Ishikawa (cell line): Measurements from ENCODE around the gene MACF1.

ENCODE experiments used
- CEBPB ChIP-seq: IDR thresholded peaks from 2 replicates; pipeline ENCODE4 v1.6.1; 2012
- CREB1 ChIP-seq: IDR thresholded peaks from 2 replicates; pipeline ENCODE4 v1.6.1; 2012; ENCODE audit warnings: low read depth
- EGR1 ChIP-seq: IDR thresholded peaks from 2 replicates; pipeline ENCODE4 v1.6.1; 2012
- EP300 ChIP-seq: IDR thresholded peaks from 2 replicates; pipeline ENCODE4 v1.6.1; 2012; ENCODE audit warnings: borderline replicate concordance
- FOXM1 ChIP-seq: IDR thresholded peaks from 2 replicates; pipeline ENCODE4 v1.6.1; 2012; ENCODE audit warnings: low read depth, borderline replicate concordance
- MAX ChIP-seq: IDR thresholded peaks from 2 replicates; pipeline ENCODE4 v1.6.1; 2012
- NFIC ChIP-seq: IDR thresholded peaks from 2 replicates; pipeline ENCODE4 v1.6.1; 2012
- RAD21 ChIP-seq: IDR thresholded peaks from 2 replicates; pipeline ENCODE4 v1.6.1; 2012; ENCODE audit warnings: low read depth
- REST ChIP-seq: IDR thresholded peaks from 2 replicates; pipeline ENCODE4 v1.6.1; 2012; ENCODE audit warnings: low read depth, mild to moderate bottlenecking
- TAF1 ChIP-seq: IDR thresholded peaks from 2 replicates; pipeline ENCODE4 v1.6.1; 2012; ENCODE audit warnings: low read depth, mild to moderate bottlenecking
- TCF12 ChIP-seq: IDR thresholded peaks from 2 replicates; pipeline ENCODE4 v1.6.1; 2012; ENCODE audit warnings: low read depth
- TEAD4 ChIP-seq: IDR thresholded peaks from 2 replicates; pipeline ENCODE4 v1.6.1; 2012
- USF1 ChIP-seq: IDR thresholded peaks from 2 replicates; pipeline ENCODE4 v1.6.1; 2012
- YY1 ChIP-seq: IDR thresholded peaks from 2 replicates; pipeline ENCODE4 v1.6.1; 2012; ENCODE audit warnings: low read depth
- ZBTB7A ChIP-seq: IDR thresholded peaks from 2 replicates; pipeline ENCODE4 v1.6.1; 2012; ENCODE audit warnings: low read depth

Gene MACF1

GRCh38 chr1:39526466-39527189 lies 322.1 kb downstream of the MACF1 start:
- TF ChIP-seq RAD21 (no peak), YY1 (no peak), EGR1 (no peak), CREB1 (no peak), TAF1 (no peak), FOXM1 (no peak), USF1 (no peak), CEBPB (no peak), REST (no peak), MAX (no peak), TEAD4 (no peak), NFIC (no peak), TCF12 (no peak), ZBTB7A (no peak), EP300 (no peak)

GRCh38 chr1:39528082-39528481 lies 323.6 kb downstream of the MACF1 start:
- TF ChIP-seq NFIC = no peak
- TF ChIP-seq CEBPB = no peak

GRCh38 chr1:39529901-39530535 lies 325.5 kb downstream of the MACF1 start:
- no peak for TF ChIP-seq CEBPB
- no peak for TF ChIP-seq EGR1
- TF ChIP-seq TAF1 = no peak
- TF ChIP-seq FOXM1 = no peak
- TF ChIP-seq EP300 = no peak
- no peak for TF ChIP-seq USF1
- TF ChIP-seq NFIC = no peak
- TF ChIP-seq REST = no peak
- no peak for TF ChIP-seq YY1
- TF ChIP-seq TEAD4 = no peak
- no peak for TF ChIP-seq TCF12
- no peak for TF ChIP-seq ZBTB7A
- TF ChIP-seq MAX = no peak

- TF ChIP-seq REST (no peak), MAX (no peak), EP300 (no peak), ZBTB7A (no peak), EGR1 (no peak), NFIC (no peak), TAF1 (no peak), USF1 (no peak), TEAD4 (no peak), CEBPB (no peak), YY1 (no peak), FOXM1 (no peak), RAD21 (no peak), TCF12 (no peak), CREB1 (no peak)
These were observed 327.0 kb downstream of the MACF1 start for GRCh38 chr1:39531526-39531925.
